Measurements from ENCODE around the gene DDX10.
A peak's percentile ranks its signal among the peaks of the same experiment; 100 is the strongest.

DDX10 gene

DNA sequence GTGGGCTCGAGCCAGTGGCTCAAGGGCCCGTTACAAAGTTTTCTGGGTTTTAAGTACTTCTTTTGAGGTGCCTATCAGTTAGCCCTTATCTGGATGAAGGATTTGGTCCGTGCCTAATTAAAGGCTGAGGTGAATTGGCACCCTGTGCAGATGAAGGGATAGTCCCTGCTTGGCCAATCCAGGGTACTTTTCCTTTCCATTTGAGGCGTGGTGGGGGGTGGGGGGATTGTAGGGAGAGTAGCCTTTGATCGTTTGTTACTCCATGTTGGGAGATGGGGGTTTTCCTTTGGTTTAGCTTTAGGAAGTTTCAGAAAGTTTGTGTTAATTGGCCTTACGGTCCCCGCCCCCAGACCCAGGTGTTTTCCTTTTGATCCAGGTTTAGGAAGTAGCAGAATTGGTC is 170.8 kb downstream of the DDX10 start:
- no peak for ATAC-seq

DNA sequence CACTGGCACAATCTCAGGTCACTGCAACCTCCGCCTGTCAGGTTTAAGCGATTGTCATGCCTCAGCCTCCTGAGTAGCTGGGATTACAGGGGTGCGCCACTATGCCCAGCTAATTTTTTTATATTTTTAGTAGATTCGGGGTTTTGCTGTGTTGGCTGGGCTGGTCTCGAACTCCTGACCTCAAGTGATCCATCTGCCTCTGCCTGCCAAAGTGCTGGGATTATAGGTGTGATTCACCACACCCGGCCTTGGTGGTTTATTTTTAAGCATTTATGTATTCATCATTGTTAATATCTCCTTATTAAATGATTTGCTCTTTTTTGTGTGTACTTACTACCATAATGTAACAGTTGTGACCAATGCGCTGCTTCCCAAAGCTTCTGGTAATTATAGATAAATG is 171.7 kb downstream of the DDX10 start:
- no peak for ATAC-seq

DNA sequence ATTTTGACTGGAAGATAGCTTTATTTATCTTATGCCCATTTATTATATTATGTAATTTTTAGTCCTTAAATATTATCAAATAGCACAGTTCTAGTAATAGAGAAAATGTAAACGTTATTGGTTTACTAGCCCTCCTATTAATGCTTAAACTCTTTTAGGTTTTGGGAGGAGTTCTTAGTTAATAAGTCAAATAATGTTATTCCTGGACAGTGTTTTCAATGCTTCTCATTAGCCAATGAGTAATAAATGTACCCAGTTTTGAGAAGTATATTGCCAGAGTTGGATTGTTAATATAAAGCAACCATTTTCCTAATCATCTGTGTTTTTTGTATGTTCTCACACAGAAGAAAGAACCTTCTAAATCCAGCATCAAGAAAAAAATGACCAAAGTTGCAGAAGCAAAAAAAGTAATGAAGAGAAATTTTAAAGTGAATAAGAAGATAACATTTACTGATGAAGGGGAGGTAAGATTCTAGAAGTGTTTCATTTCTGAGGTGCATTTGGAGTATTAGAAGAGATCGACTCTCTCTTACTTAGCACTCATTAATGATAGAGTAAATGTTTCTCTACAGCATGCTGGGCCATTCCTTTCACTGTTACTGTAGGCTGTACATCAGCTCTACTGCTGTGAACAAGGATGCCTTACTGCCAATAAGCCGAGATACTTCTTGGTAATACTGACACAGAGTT is 173.4 kb downstream of the DDX10 start:
- ATAC-seq = no peak

DNA sequence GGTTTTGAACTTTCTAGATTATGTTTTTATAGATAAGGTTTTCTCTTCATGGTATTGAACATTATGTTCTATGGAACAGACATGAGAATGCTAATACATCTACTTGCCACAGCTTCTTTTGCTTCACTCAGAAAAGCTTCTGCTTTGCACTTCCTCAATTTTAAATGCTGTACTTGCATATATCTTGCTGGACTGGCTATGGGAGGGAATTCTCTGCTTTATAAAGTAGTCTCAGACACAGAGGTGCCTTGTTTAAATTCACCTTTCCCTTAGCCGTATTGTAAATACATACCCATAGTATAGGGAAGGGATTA is 173.9 kb downstream of the DDX10 start:
- ATAC-seq = no peak

DNA sequence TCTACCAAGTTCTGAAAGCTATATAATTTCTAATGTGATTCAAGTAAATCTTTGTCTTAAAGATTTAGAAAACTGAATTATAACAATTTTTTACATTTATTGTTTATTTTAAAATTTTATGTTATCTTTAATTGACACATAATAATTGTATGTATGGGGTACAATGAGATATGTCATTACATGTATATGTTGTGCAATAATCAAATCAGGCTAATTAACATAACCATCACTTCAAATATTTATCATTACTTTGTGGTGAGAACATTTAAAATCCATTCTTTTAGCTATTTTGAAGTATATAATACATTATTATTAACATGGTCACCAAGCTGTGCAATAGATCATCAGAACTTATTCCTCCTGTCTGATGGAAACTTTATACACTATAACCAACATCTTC is 181.1 kb downstream of the DDX10 start:
- ATAC-seq = no peak

DNA sequence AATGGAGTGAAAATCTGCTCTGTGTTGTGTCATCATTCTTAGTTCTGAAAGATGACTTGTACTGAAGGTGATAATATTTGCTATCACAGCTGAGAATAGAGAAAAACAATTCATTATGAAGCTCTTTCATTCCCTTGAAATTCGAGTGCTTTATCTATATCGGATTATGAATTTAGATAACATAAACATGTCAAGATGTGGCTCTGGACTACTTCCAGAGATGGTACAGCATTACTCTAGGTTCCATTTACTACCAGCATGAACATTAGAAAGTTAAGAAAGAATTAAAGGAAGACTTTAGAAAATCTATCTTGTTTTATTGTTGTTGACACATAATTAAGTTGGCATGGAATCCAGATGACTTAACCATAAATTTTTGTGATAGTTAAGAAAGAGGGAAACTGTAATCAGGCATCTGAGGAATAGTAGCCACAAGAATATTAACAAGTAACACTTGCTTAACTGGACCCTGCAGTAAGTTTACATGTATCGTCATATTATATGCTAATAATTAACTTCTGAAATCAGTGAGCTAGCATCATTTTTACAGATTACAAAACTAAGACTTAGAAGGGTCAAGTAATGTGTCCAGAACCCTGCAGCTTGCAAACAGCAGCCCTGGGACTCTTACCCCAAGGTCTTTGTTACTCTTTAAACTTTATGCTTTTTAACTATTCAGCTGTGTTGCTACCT is 182.6 kb downstream of the DDX10 start:
- no peak for ATAC-seq

DNA sequence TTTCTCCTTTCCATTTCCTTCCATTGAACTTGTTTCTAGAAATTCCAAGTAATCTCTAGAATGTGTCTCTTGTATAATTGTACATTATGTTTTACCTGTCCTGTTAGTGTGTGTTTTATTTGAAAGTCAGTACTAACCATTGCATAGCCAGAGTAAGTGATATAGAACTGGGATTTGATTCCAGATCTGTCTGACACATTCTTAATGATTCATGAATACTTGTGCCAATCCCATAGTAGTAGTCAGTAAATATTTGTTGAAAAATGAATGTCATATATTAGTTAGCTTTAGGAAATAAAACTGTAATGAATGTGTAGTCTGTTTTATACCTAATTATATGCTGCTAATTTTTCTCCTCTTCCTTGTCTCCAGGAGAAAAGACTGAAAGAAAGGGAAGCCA is 186.9 kb downstream of the DDX10 start:
- ATAC-seq = no peak

DNA sequence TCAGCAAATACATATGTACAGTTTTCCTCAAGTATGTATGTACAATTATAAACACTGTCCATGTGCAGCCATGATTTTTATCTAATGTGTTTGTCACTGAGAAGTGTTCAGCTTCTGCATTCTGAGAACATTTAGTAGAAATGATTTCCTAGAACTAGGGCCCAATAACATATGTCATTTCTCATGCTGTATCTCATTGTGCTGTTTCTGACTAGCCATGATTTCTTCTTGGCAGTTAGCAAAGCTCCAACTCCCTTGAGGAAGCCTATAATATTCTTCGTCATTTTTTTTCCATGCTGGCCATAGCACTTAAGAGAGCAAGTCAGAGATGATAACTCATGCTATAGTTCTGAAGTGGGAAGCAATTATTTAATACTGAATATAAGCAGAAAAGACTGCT is 187.8 kb downstream of the DDX10 start:
- no peak for ATAC-seq

DNA sequence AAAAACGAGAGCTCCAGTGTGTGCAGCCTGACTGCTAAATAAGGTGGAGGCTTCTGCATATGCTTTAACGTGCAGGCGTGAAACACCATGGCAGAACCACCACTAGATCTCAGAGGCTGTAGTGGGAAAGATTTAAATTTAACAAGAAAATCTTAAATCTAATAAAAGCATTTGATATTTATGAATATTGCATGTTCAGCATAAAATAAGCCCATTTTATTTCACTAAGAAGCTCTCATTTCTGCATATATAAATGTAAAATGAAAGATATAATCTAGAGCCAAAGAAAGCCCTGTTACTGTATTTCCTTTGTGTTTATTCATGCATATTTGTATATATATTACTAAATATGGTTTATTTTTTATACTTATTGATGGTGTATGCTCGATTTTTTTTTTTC is 188.3 kb downstream of the DDX10 start:
- no peak for ATAC-seq

DNA sequence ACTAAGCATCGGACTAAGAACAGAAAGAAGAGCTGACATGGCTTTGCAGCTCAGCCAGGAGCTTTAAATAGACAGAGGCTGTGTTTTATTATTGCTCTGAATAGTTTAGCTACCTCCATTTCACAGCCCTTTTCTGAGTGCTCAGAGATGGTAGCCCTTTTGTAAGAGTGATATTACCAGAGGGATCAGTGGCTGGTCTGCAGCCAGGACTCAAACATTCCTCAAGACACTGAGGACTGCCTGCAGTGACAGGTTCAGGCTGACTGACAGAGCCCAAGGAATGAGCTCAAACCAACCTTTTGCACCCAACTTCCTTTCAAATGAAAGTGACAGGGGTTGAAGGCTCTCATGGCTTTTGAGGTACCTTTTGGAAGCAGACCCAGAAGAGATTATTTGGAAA is 189.0 kb downstream of the DDX10 start:
- peak in 1 of 2 donors; percentile 25 for ATAC-seq

DNA sequence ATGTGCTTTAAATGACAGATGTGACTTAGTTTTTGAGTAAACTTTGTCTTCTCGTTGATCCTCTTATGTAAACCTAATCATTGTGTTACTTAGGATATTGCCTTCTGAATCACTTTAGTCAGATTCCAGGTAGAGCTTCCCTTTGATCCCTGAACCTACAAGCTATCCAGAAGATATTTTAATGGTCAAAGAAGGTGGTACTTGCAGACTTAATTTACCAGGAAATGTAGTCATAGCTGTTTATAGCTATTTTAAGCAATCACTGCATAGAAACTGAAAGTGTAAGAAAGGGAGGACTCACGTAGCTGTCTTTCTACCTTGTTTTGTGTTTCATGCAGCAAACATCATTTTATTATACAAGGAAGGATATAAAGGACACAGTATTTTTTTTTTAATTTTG is 189.5 kb downstream of the DDX10 start:
- peak; percentile 58 to 69 for ATAC-seq

DNA sequence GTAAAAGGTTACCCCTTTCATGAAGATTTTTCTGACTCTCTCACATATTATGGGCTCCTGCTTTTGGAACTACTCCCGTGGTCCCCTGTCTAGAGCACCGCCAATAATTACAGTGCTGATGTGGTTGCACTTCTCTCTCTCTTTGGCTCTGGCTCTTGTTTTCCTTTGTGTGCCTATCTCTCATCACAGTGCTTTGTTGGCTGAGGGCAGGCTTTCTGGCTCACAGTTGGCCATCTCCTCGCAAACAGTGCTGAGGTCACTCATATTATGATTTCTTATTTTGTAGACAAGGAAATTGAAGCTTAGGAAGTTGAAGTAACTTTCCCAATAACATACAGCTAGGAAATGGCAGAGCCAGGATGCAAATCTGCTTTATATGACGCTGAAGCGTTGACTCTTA is 192.5 kb downstream of the DDX10 start:
- ATAC-seq = no peak

DNA sequence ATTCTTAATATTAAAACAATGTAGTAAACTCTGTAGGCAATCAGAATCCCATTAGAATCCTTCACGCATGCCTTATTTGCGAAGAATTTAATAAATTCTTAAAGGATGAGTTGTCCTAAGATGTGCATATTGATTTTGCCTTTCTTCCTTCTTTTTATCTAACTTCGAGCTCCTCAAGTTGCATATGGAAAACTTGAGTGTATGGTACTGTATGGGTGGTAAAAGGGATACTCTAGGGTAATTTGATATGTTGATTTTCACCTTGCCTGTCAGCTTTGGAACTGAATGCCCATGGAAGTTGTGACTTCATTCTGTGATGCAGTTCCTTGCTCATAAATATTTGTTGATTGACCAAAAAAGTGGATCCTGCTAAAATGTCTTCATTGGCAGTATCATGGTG is 193.8 kb downstream of the DDX10 start:
- ATAC-seq = no peak

DNA sequence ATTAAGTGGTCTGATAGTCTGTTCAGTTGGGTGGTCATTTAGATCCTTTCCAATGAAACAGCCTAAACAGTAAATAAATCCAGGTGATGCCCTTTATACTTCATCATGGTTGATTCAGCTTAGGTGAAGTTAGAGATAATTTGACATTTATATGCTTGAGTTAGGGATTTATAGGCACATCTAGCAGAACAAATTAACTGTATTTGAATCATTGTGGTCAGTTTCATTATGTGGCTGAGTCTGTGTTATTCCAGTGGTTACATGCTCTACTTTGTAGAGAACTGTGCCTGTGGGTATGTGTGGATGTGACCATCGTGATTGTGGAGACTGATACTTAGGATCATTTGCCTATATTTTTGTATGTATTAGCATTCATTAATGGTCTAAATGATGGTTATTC is 194.6 kb downstream of the DDX10 start:
- no peak for ATAC-seq

DNA sequence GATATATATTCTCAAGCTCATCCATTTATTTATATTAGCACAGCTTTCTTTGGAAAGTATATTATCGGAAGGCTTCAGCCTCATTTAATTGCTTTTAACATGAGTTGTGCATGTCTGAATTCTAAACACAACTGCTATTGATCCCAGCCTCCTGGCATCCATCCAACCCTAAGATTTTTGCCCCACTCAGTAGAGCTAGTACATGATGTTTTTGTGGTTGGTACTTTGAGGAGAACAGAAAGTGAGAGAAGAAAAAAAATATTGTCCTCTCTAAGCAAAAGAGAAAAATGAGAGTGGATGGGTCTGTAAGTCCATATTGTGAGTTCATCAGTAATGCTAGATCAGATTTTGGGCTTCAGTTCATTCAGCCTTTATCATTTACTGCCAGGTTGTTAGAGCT is 198.7 kb downstream of the DDX10 start:
- no peak for ATAC-seq

DNA sequence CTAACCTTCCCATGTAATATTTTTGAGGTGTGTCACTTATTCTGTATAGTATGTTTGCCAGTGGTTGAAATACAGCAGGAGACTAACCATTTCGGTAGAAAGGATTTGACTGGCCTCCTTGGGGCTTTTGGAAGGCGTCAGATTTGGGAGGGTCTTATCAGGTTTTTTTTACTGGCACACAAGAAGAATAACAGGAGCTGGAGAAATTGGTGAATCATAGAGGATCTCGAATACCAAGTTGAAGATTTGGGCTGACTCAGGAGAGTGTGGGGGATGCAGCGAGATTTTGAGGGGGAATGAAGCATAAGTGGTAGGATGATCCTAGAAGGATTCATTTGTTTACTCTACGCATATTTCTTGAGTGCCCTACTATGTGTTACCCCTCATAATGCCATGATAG is 200.5 kb downstream of the DDX10 start:
- ATAC-seq = no peak

DNA sequence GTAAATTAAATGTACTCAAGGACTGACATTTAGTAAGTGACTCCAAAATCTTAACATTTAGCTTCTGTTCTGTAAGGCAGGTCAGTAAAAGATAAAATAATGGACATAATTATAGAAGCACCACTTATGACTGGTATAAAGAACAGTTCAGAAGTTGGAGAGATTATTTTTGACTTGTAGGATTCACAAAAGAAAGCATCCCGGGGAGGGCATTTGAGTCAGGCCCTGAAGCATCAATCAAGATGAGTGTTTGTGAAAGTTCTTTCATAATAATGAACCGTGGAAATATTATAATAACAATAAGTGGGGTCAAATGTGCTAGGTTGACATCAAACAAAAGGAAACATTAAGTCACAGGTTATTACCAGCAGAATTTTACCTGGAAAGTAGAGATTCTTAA is 201.9 kb downstream of the DDX10 start:
- ATAC-seq = peak; percentile 17 to 33

DNA sequence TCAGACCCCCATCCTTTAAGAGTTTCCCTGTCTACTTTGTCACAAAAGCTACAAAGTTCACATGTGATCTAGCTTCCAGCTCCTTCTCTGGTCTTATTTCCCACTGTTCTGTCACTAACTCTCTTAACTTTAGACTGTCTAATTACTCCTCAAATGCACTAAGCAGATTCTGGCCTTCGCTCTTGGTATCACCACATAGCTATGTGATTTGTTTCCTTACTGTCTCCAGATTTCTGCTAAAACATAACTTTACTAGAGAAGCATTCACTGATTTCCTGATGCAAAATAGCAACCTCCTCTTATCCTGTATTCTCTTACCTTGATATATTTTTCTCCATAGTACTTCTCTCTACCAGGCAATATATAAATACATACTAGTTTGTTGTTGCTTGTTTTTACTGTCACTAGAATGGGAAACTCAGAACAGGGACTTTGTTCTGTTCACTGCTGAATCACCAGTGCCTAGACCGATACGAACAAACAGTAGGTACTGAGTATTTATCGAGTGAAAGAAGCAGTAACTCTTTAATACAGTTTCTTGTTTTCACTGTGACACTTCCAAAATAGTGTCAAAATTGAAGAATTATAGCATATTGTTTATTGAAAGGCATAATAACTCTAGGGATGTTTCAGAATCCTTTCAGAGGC is 205.6 kb downstream of the DDX10 start:
- no peak for ATAC-seq

DNA sequence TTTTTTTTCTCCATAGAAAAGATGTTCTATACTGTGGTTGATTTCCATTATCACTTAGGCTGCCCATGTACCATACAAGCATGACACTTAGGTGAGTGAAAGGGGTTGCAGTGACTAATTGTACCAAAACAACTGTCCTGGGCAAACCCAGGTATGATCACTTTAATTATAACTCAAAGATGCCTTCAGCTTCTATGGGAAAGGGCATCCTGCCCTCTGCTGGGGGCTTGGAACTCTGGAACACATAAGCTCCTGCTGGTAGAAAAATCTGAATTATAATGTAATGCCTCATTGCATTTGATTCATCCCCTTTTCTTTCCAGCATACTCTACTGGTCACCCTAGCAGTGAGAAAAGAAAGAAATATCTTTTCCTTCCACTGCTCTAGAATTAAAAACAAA is 206.3 kb downstream of the DDX10 start:
- ATAC-seq = no peak

DNA sequence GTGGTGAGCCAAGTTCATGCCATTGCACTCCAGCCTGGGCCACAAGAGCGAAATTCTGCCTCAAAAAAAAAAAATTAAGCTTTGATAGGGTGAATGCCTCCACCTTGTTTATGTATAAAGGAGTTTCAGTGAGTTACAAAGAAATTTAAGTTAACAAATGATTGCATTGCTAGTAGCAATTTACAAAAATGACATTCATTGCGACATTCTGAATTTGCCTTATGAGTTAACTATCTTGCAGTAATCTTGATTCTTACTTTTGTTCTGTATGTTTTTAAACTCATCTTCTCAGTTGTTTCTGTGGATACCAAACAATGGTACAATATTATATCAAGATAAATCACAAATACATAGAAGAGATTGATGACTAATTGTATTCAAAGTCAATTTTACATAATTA is 207.0 kb downstream of the DDX10 start:
- no peak for ATAC-seq

DNA sequence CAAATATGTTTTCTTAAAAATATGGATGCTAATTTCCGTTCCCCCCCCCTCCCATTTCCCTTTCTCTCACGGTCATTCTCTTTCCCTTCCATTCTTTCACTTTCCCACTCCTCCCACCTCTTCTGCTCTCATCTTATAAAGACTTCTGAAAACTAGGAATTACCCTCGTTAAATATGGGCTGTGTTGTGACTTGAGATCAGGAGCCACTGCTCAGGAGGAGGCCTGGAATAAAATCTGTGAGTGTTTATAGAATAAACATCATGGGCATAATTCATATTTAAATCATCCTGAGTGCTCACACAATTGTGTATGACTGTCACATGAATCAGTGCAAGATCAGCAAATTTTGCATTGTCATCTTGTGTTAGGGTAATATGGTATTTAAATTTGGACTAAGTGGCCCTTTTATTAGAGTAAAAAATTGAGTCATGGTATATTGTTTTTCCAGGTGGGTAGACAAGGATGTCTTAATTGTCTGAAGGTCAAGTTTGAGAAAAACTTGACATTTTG is 208.0 kb downstream of the DDX10 start:
- peak; percentile 44 to 73 for ATAC-seq

DNA sequence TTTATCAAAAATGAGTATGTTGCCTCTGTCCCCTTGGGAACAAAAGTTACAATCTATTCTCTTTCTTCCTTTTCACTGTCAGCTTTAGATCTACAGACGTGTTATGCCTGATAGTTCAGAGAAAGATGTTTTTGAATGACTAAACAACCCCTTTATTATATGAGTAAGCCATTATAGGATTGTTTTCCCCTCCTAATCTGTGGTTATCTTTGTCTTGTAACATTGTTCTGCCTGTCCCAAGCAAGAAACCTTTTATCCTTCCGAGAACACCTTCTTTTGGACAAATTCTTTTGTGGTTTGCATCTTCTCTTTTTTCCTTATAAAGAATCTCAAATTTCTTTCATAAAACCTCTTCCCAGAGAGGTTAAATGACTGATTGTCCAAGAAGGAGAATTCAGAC is 208.4 kb downstream of the DDX10 start:
- peak; percentile 57 to 58 for ATAC-seq

DNA sequence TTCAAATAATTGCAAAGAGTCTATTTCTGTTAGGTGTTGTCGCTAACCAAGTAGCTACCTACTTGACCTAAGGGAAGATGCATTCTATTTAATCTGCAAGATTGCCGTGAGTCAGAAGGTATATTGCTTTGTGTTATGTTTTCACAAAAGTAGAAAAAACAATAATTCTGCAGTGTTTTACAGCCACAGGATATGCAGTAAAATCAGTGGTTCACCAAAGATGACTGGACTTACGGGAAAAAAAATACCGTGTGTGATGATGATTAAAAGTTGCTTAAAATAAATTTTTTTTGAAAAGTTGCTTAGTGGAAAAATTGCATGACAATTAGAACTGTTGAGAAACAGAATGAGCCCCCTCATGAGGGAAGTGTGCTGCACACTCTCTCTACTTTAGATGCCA is 209.1 kb downstream of the DDX10 start:
- no peak for ATAC-seq

DNA sequence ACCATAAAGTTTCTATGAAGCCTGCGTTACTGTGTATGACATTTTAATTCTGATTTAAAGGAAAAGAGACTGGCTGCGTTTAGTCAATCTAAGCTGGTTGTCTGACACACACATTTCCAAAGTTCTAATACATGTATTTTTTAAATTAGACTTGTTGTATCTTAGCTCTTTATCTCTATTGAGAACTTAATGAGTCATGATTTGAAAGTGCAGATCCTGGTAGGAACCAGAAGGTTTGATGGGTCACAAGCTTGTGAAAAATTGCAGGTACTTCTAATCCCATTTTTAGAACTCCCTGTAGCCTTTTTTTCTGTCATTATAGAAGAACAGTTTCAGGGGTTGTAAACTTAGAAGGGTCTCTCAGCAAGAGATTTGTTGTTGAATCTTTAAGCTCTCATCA is 210.3 kb downstream of the DDX10 start:
- no peak for ATAC-seq
